Pons (tissue), 1 donor: Measurements from ENCODE around the gene ANTXR2.

Source experiments
- DNase-seq: peaks from one replicate; pipeline ENCODE4 v3.0.0-alpha.2; 2016; ENCODE audit warnings: low spot score

ANTXR2 gene

GRCh38 chr4:79869597-79870237 lies 203.3 kb downstream of the ANTXR2 start:
- no peak for DNase-seq

- DNase-seq: no peak
These were observed 207.8 kb downstream of the ANTXR2 start for GRCh38 chr4:79865201-79865597.

GRCh38 chr4:79864500-79865200 lies 208.4 kb downstream of the ANTXR2 start:
- no peak for DNase-seq

GRCh38 chr4:79863333-79863732 lies 209.7 kb downstream of the ANTXR2 start:
- DNase-seq: no peak

- no peak for DNase-seq
These were observed 210.2 kb downstream of the ANTXR2 start for GRCh38 chr4:79862821-79863220.

GRCh38 chr4:79857811-79858210 lies 215.2 kb downstream of the ANTXR2 start:
- DNase-seq: no peak

- no peak for DNase-seq
These were observed 216.8 kb downstream of the ANTXR2 start for GRCh38 chr4:79856196-79856595.

- DNase-seq: no peak
These were observed 218.1 kb downstream of the ANTXR2 start for GRCh38 chr4:79854856-79855502.

- no peak for DNase-seq
These were observed 220.7 kb downstream of the ANTXR2 start for GRCh38 chr4:79852305-79852730.

GRCh38 chr4:79851625-79852304 lies 221.3 kb downstream of the ANTXR2 start:
- no peak for DNase-seq
